Esophagus muscularis mucosa (tissue), 4 donors: ENCODE data around the gene TSPAN17. TPM values are rescaled to one million over a fixed set of nuclear protein-coding genes. Genes with fewer than 3 reads are reported as not detected.

ENCODE experiments used
- DNase-seq: peaks from one replicate; pipeline ENCODE4 v3.0.0-alpha.2; 2017; ENCODE audit errors: extremely low spot score
- H3K27ac ChIP-seq, 4 donors: fragments of 200-600 bp; sonication (generic); replicated peaks in 1 of 4; 1 replicate in 3 of 4; 2 replicates in 1 of 4; pipeline ENCODE4 v1.5.1; 2016 to 2019; ENCODE audit warnings: mild to moderate bottlenecking in 1 of 4
- H3K27me3 ChIP-seq, 4 donors: fragments of 200-600 bp; sonication (generic); one replicate each; pipeline versions ENCODE4 v1.5.1 to v1.6.0; 2016 to 2019
- H3K36me3 ChIP-seq, 4 donors: fragments of 200-600 bp; sonication (generic); one replicate each; pipeline ENCODE4 v1.5.1; 2016 to 2019
- H3K4me1 ChIP-seq, 4 donors: fragments of 200-600 bp; sonication (generic); one replicate each; pipeline ENCODE4 v1.5.1; 2016 to 2019
- H3K4me3 ChIP-seq, 4 donors: fragments of 200-600 bp; sonication (generic); 1 replicate in 2 of 4; 2 replicates in 2 of 4; pipeline ENCODE4 v1.5.1; 2016 to 2019; ENCODE audit warnings: mild to moderate bottlenecking in 4 of 4, moderate library complexity in 1 of 4
- H3K9me3 ChIP-seq, 4 donors: fragments of 200-600 bp; sonication (generic); 1 replicate in 3 of 4; 2 replicates in 1 of 4; pipeline ENCODE4 v1.5.1; 2016 to 2019
- CTCF ChIP-seq, 3 experiments: fragments of 200-600 bp in 2 of 3; fragments of 450-650 bp in 1 of 3; sonication (generic) in 2 of 3; IDR thresholded peaks; one replicate each; pipeline ENCODE4 v1.5.1; 2017 to 2019; ENCODE audit warnings: antibody characterized with exemption in 3 of 3, mild to moderate bottlenecking in 2 of 3, moderate library complexity in 1 of 3
- EP300 ChIP-seq: sonication (generic); formaldehyde crosslinking; IDR thresholded peaks from one replicate; pipeline ENCODE4 v1.6.1; 2017; ENCODE audit warnings: antibody characterized with exemption
- POLR2A ChIP-seq: fragments of 450-650 bp; IDR thresholded peaks from one replicate; pipeline ENCODE4 v1.6.1; 2017; ENCODE audit warnings: antibody characterized with exemption, moderate library complexity, mild to moderate bottlenecking, low read depth
- POLR2AphosphoS5 ChIP-seq, 2 donors: sonication (generic); formaldehyde crosslinking; IDR thresholded peaks; one replicate each; pipeline ENCODE4 v1.6.1; 2017; ENCODE audit warnings: antibody characterized with exemption in 2 of 2
- WGBS: methylation state at CpG from one replicate; pipeline ENCODE4 v1.1.5; 2018; 5-methylcytosine and 5-hydroxymethylcytosine counted together
- intact Hi-C: fragments of 100-400 bp; cut with DNase I; formaldehyde crosslinking; loops from one replicate; pipeline ENCODE4 v1.15.1; 2023
- total RNA-seq, 4 donors: library from RNA; depleted of rRNA; stranded (reverse); fragments of >200 nt; gene quantifications; one replicate each; pipeline versions ENCODE4 v1.1.0 to v1.2.1, GENCODE V29; 2016

The TSPAN17 gene
- total RNA-seq, 4 donors from 2014 or later, result 8.3 to 18.6 (median 14.8) TPM

GRCh38 chr5:176674799-176675198, 27.5 kb downstream of the TSPAN17 start:
- Histone ChIP-seq H3K4me3 (no peak overlapping the region), H3K27ac (no peak overlapping the region), H3K27me3 (peaks cover 0 to 73% (median 5%) of the 10 kb centered on the region in 4 donors), H3K9me3 (no peaks in the 10 kb centered on the region), H3K4me1 (peaks cover 2 to 9% (median 3%) of the 10 kb centered on the region in 4 donors), H3K36me3 (no peaks in the 10 kb centered on the region)
- TF ChIP-seq CTCF (IDR thresholded peaks at IDR 0.05), result no peak
- no peak for TF ChIP-seq POLR2AphosphoS5 (IDR thresholded peaks at IDR 0.05)
- no peak for TF ChIP-seq POLR2A
- TF ChIP-seq EP300, result no peak
- 86% methylated on average over 17 of the region's 17 CpGs for WGBS
- intact Hi-C loops, result no loop called here
- DNase-seq, result no peak

- H3K27ac ChIP-seq, result no peak overlapping the region
- no peak overlapping the region for H3K4me3 ChIP-seq
- peaks cover 8 to 13% (median 10%) of the 10 kb centered on the region in 4 donors for H3K4me1 ChIP-seq
- intact Hi-C loops, result no loop called here
- peak in 1 of 3 experiments; percentile 40 for TF ChIP-seq CTCF (IDR thresholded peaks at IDR 0.05)
- no peak for TF ChIP-seq POLR2A
- no peaks in the 10 kb centered on the region for H3K9me3 ChIP-seq
- no peaks in the 10 kb centered on the region for H3K36me3 ChIP-seq
- no peak for DNase-seq
- WGBS, result 68% methylated on average over 18 of the region's 19 CpGs
- H3K27me3 ChIP-seq, result peaks cover 0 to 73% (median 13%) of the 10 kb centered on the region in 4 donors
Observed at GRCh38 chr5:176675676-176676360, 28.5 kb downstream of the TSPAN17 start.

GRCh38 chr5:176676361-176676824, 29.1 kb downstream of the TSPAN17 start:
- no peaks in the 10 kb centered on the region for H3K36me3 ChIP-seq
- no peaks in the 10 kb centered on the region for H3K9me3 ChIP-seq
- no peak for DNase-seq
- peaks cover 0 to 73% (median 14%) of the 10 kb centered on the region in 4 donors for H3K27me3 ChIP-seq
- no peak for TF ChIP-seq POLR2A
- no peak for TF ChIP-seq CTCF (IDR thresholded peaks at IDR 0.05)
- no peak for TF ChIP-seq POLR2AphosphoS5 (IDR thresholded peaks at IDR 0.05)
- intact Hi-C loops, result no loop called here
- WGBS, result 59% methylated on average over 9 of the region's 10 CpGs
- H3K4me3 ChIP-seq, result no peak overlapping the region
- peaks cover 8 to 13% (median 10%) of the 10 kb centered on the region in 4 donors for H3K4me1 ChIP-seq
- H3K27ac ChIP-seq, result no peak overlapping the region

GRCh38 chr5:176677209-176677939, 30.1 kb downstream of the TSPAN17 start:
- Histone ChIP-seq H3K4me1 (peaks cover 8 to 13% (median 10%) of the 10 kb centered on the region in 4 donors), H3K27me3 (peaks cover 0 to 73% (median 15%) of the 10 kb centered on the region in 4 donors), H3K27ac (no peak overlapping the region), H3K4me3 (no peak overlapping the region), H3K36me3 (no peaks in the 10 kb centered on the region), H3K9me3 (no peaks in the 10 kb centered on the region)
- WGBS, result 86% methylated on average over 9 of the region's 12 CpGs
- TF ChIP-seq POLR2A (no peak), EP300 (no peak), POLR2AphosphoS5 (IDR thresholded peaks at IDR 0.05) (no peak), CTCF (IDR thresholded peaks at IDR 0.05) (no peak)
- intact Hi-C loops, result no loop called here
- DNase-seq, result no peak
